OCI-LY1 (cell line): ENCODE data around the gene CCDC57.

Source experiments
- CTCF ChIP-seq: fragments of 200-600 bp; sonication (generic), shearing (Covaris generic); IDR thresholded peaks from 2 replicates; pipeline ENCODE4 v1.5.1; 2017; ENCODE audit warnings: mild to moderate bottlenecking, antibody characterized with exemption, low read length, moderate library complexity, mixed read lengths
- EZH2 ChIP-seq: fragments of 200-600 bp; sonication (generic), shearing (Covaris generic); IDR thresholded peaks from 2 replicates; pipeline ENCODE4 v1.8.0; 2017; ENCODE audit warnings: borderline replicate concordance, mixed run types, mild to moderate bottlenecking, antibody characterized with exemption, low read length, moderate library complexity, mixed read lengths

- TF ChIP-seq CTCF (no peak), EZH2 (no peak)
Measured at GRCh38 chr17:82104797-82105416, 107.7 kb downstream of the CCDC57 start.
